ENCODE measurements around the gene ANKEF1.

GRCh38 chr20:10089871-10090587, 55.2 kb downstream of the ANKEF1 start:
- TF ChIP-seq CTCF (IDR thresholded peaks at IDR 0.05) (no peak), EZH2 (IDR thresholded peaks at IDR 0.05; ENCODE audit: borderline replicate concordance, insufficient read depth, low read depth, low read length, poor library complexity, severe bottlenecking) (no peak)
